Fibroblast of lung (primary cell): ENCODE data around the gene NSMCE4A. TPM values are rescaled to one million over a fixed set of nuclear protein-coding genes. Genes with fewer than 3 reads are reported as not detected.
A peak's percentile ranks its signal among the peaks of the same experiment; 100 is the strongest.
"Not testable (repeated sequence)": the region's sequence is repeated elsewhere in the genome, so short reads cannot be mapped to it uniquely, and the experiment has no call there.

Source experiments
- DNase-seq, 2 donors: peaks; one replicate each; pipeline versions ENCODE4 v3.0.0 to v3.0.0-alpha.2; 2010; ENCODE audit warnings: low read depth in 2 of 2
- H2AFZ ChIP-seq: 2 replicates; pipeline ENCODE4 v1.5.1; 2012; ENCODE audit warnings: low read length, control low read depth, inconsistent platforms
- H3K27ac ChIP-seq: 2 replicates; pipeline ENCODE4 v1.5.1; 2011; ENCODE audit warnings: low read length, control low read depth; ENCODE audit not compliant: insufficient read depth
- H3K27me3 ChIP-seq: 2 replicates; pipeline ENCODE4 v1.5.1; 2011; ENCODE audit warnings: mild to moderate bottlenecking, low read length; ENCODE audit not compliant: control insufficient read depth, insufficient read depth
- H3K36me3 ChIP-seq: 2 replicates; pipeline ENCODE4 v1.5.1; 2011; ENCODE audit warnings: low read length; ENCODE audit not compliant: control insufficient read depth, insufficient read depth
- H3K4me1 ChIP-seq: 2 replicates; pipeline ENCODE4 v1.5.1; 2011; ENCODE audit warnings: low read length; ENCODE audit not compliant: control insufficient read depth, insufficient read depth; ENCODE audit errors: extremely low read depth
- H3K4me2 ChIP-seq: 2 replicates; pipeline ENCODE4 v1.5.1; 2011; ENCODE audit warnings: low read length, control low read depth; ENCODE audit not compliant: insufficient read depth; ENCODE audit errors: extremely low read depth
- H3K4me3 ChIP-seq, 4 experiments: fragments of 200-600 bp in 1 of 4; sonication (generic) in 1 of 4; replicated peaks in 1 of 4; 2 replicates each; pipeline ENCODE4 v1.5.1; 2011 to 2016; ENCODE audit warnings: low read length in 4 of 4, low read depth in 3 of 4, mild to moderate bottlenecking in 3 of 4, control low read depth in 2 of 4, inconsistent platforms in 1 of 4, mixed read lengths in 1 of 4; ENCODE audit not compliant: insufficient read depth in 1 of 4; ENCODE audit errors: control extremely low read depth in 1 of 4
- H3K79me2 ChIP-seq: 2 replicates; pipeline ENCODE4 v1.5.1; 2012; ENCODE audit warnings: mild to moderate bottlenecking, low read length, inconsistent platforms; ENCODE audit not compliant: control insufficient read depth, insufficient read depth
- H3K9ac ChIP-seq: 2 replicates; pipeline ENCODE4 v1.5.1; 2011; ENCODE audit warnings: mild to moderate bottlenecking, low read length, control low read depth; ENCODE audit not compliant: insufficient read depth
- H3K9me3 ChIP-seq: 2 replicates; pipeline ENCODE4 v1.5.1; 2012; ENCODE audit warnings: low read depth, low read length; ENCODE audit not compliant: control insufficient read depth, insufficient read depth
- H4K20me1 ChIP-seq: 2 replicates; pipeline ENCODE4 v1.5.1; 2011; ENCODE audit warnings: low read length; ENCODE audit not compliant: control insufficient read depth, insufficient read depth; ENCODE audit errors: extremely low read depth
- CTCF ChIP-seq, 2 donors: IDR thresholded peaks in 1 of 2; conservative IDR thresholded peaks in 1 of 2; 1 replicate in 1 of 2; 2 replicates in 1 of 2; pipeline ENCODE4 v1.5.1; 2011 to 2012; ENCODE audit warnings: low read length in 2 of 2, control low read depth in 1 of 2, inconsistent platforms in 1 of 2, low read depth in 1 of 2, mild to moderate bottlenecking in 1 of 2
- EZH2 ChIP-seq: IDR thresholded peaks from 2 replicates; pipeline ENCODE4 v1.5.1; 2012; ENCODE audit warnings: low read length, control low read depth, mild to moderate bottlenecking; ENCODE audit errors: missing control alignments
- polyA plus RNA-seq, 2 donors: library from polyadenylated mRNA; depleted of rRNA in 1 of 2; stranded (reverse) in 1 of 2; unstranded in 1 of 2; fragments of >200 nt; gene quantifications; 2 replicates each; pipeline ENCODE4 v1.2.1, GENCODE V29; 2011 to 2012; ENCODE audit warnings: missing spikeins in 1 of 2
- total RNA-seq: library from RNA; depleted of rRNA; stranded (reverse); fragments of >200 nt; gene quantifications from 2 replicates; pipeline ENCODE4 v1.2.1, GENCODE V29; 2014

The NSMCE4A gene
- total and polyA plus RNA-seq, 2 donors (not counting 1 experiment from before 2014, with no cell fraction given): 13.2 to 26.3 TPM

- no peaks in the 10 kb centered on the region for H3K9me3 ChIP-seq
- peaks cover 9% of the 10 kb centered on the region for H3K27me3 ChIP-seq
- no peak overlapping the region for H3K9ac ChIP-seq
- no peak overlapping the region for H3K4me3 ChIP-seq
- no peaks in the 10 kb centered on the region for H4K20me1 ChIP-seq
- no peak for TF ChIP-seq EZH2
- no peak for TF ChIP-seq CTCF (conservative IDR thresholded peaks at IDR 0.05 in 1 of 2, IDR thresholded peaks at IDR 0.05 in 1 of 2; ENCODE audit: low read depth in 1 of 2, low read length in 2 of 2)
- H3K4me2 ChIP-seq: no peak overlapping the region
- no peaks in the 10 kb centered on the region for H3K4me1 ChIP-seq
- no peak overlapping the region for H2AFZ ChIP-seq
- DNase-seq: no peak
- H3K79me2 ChIP-seq: no peaks in the 10 kb centered on the region
- no peaks in the 10 kb centered on the region for H3K36me3 ChIP-seq
- H3K27ac ChIP-seq: no peak overlapping the region
These were observed 44.5 kb upstream of the NSMCE4A start for GRCh38 chr10:122019414-122019975.

- H3K4me3 ChIP-seq: no peak overlapping the region
- peaks cover 9% of the 10 kb centered on the region for H3K27me3 ChIP-seq
- H3K4me2 ChIP-seq: no peak overlapping the region
- H3K9ac ChIP-seq: no peak overlapping the region
- H3K9me3 ChIP-seq: no peaks in the 10 kb centered on the region
- no peak overlapping the region for H3K27ac ChIP-seq
- no peak overlapping the region for H2AFZ ChIP-seq
- H3K4me1 ChIP-seq: no peaks in the 10 kb centered on the region
- no peaks in the 10 kb centered on the region for H3K36me3 ChIP-seq
- H4K20me1 ChIP-seq: no peaks in the 10 kb centered on the region
- no peaks in the 10 kb centered on the region for H3K79me2 ChIP-seq
- TF ChIP-seq CTCF (conservative IDR thresholded peaks at IDR 0.05 in 1 of 2, IDR thresholded peaks at IDR 0.05 in 1 of 2; ENCODE audit: low read depth in 1 of 2, low read length in 2 of 2) (no peak), EZH2 (no peak)
- DNase-seq: no peak
These were observed 44.0 kb upstream of the NSMCE4A start for GRCh38 chr10:122018951-122019413.

GRCh38 chr10:122018491-122018890 is 43.5 kb upstream of the NSMCE4A start:
- H2AFZ ChIP-seq: no peak overlapping the region
- H4K20me1 ChIP-seq: no peaks in the 10 kb centered on the region
- H3K9ac ChIP-seq: no peak overlapping the region
- TF ChIP-seq EZH2 (no peak), CTCF (conservative IDR thresholded peaks at IDR 0.05 in 1 of 2, IDR thresholded peaks at IDR 0.05 in 1 of 2; ENCODE audit: low read depth in 1 of 2, low read length in 2 of 2) (no peak)
- no peak overlapping the region for H3K4me3 ChIP-seq
- peak overlapping the region; percentile 13 for H3K4me2 ChIP-seq
- peaks cover 9% of the 10 kb centered on the region for H3K27me3 ChIP-seq
- no peaks in the 10 kb centered on the region for H3K9me3 ChIP-seq
- DNase-seq: no peak
- H3K4me1 ChIP-seq: no peaks in the 10 kb centered on the region
- no peaks in the 10 kb centered on the region for H3K36me3 ChIP-seq
- no peaks in the 10 kb centered on the region for H3K79me2 ChIP-seq
- no peak overlapping the region for H3K27ac ChIP-seq

- not testable (repeated sequence) for H3K4me1 ChIP-seq, H3K27me3 ChIP-seq, H4K20me1 ChIP-seq, H3K79me2 ChIP-seq, DNase-seq, H3K4me3 ChIP-seq, H3K27ac ChIP-seq, H3K9ac ChIP-seq, H3K36me3 ChIP-seq, H3K4me2 ChIP-seq, H3K9me3 ChIP-seq, H2AFZ ChIP-seq
These were observed 42.9 kb upstream of the NSMCE4A start for GRCh38 chr10:122017926-122018325.
